ENCODE results near the gene VCL.

The VCL gene

GRCh38 chr10:74067373-74068352 is 69.7 kb downstream of the VCL start:
- no peak for DNase-seq (ENCODE audit: extremely low read depth, low read depth)
- no peak for TF ChIP-seq CTCF (IDR thresholded peaks at IDR 0.05; ENCODE audit: low read depth, low read length)

GRCh38 chr10:74071157-74071556 is 73.2 kb downstream of the VCL start:
- TF ChIP-seq CTCF (IDR thresholded peaks at IDR 0.05; ENCODE audit: low read depth, low read length), result no peak
- DNase-seq (ENCODE audit: extremely low read depth, low read depth), result peak; percentile 72

GRCh38 chr10:74072503-74072902 is 74.6 kb downstream of the VCL start:
- TF ChIP-seq CTCF (IDR thresholded peaks at IDR 0.05; ENCODE audit: low read depth, low read length), result no peak
- DNase-seq (ENCODE audit: extremely low read depth, low read depth), result no peak

GRCh38 chr10:74075906-74076305 is 78.0 kb downstream of the VCL start:
- no peak for DNase-seq (ENCODE audit: extremely low read depth, low read depth)
- no peak for TF ChIP-seq CTCF (IDR thresholded peaks at IDR 0.05; ENCODE audit: low read depth, low read length)

- no peak for TF ChIP-seq CTCF (IDR thresholded peaks at IDR 0.05; ENCODE audit: low read depth, low read length)
- no peak for DNase-seq (ENCODE audit: extremely low read depth, low read depth)
Measured at GRCh38 chr10:74076961-74077360, 79.0 kb downstream of the VCL start.

GRCh38 chr10:74077416-74077815 is 79.5 kb downstream of the VCL start:
- no peak for DNase-seq (ENCODE audit: extremely low read depth, low read depth)
- TF ChIP-seq CTCF (IDR thresholded peaks at IDR 0.05; ENCODE audit: low read depth, low read length), result no peak

- no peak for TF ChIP-seq CTCF (IDR thresholded peaks at IDR 0.05; ENCODE audit: low read depth, low read length)
- DNase-seq (ENCODE audit: extremely low read depth, low read depth), result no peak
Measured at GRCh38 chr10:74078037-74078436, 80.1 kb downstream of the VCL start.
